ENCODE data around the gene PLEKHA5. TPM values are rescaled to one million over a fixed set of nuclear protein-coding genes. Genes with fewer than 3 reads are reported as not detected.
"Not testable (repeated sequence)": the region's sequence is repeated elsewhere in the genome, so short reads cannot be mapped to it uniquely, and the experiment has no call there.

PLEKHA5 gene
- total RNA-seq, 1 donor, result 82.2 TPM

DNA sequence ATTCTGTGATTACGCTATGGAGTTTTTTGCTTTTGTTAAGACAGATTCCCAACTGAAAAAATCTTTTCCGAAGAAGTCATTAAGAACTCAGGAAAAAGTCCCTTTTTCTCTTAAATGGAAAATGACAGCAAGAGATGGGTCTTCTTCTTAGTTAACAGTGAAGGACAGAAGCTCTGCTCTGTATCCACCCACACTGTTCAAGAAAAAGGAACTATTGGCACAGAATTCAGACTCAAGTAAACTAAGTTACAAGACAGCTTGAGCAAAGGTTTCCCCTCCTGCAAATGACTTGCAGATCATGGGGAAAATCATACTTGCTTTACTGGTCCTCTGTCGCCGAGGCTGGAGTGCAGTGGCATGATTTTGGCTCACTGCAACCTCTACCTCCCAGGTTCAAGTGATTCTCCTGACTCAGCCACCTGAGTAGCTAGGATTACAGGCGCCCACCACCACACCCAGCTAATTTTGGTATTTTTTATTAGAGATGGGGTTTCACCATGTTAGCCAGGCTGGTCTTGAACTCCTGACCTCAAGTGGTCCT is 172.6 kb downstream of the PLEKHA5 start:
- Histone ChIP-seq H3K4me2 (ENCODE audit: insufficient read depth, low read length) (no peak overlapping the region), H3K27me3 (ENCODE audit: insufficient read depth, low read length) (no peaks in the 10 kb centered on the region), H4K20me1 (ENCODE audit: insufficient read depth, low read length) (no peaks in the 10 kb centered on the region), H3K4me3 (ENCODE audit: insufficient read depth, low read length) (no peak overlapping the region), H3K79me2 (ENCODE audit: insufficient read depth, low read length) (no peaks in the 10 kb centered on the region), H3K4me1 (ENCODE audit: insufficient read depth, low read length) (peaks cover 11% of the 10 kb centered on the region), H3K27ac (ENCODE audit: low read depth, low read length) (no peak overlapping the region), H3K9me3 (ENCODE audit: low read depth, low read length) (no peaks in the 10 kb centered on the region), H3K36me3 (ENCODE audit: insufficient read depth, low read length) (no peaks in the 10 kb centered on the region), H2AFZ (ENCODE audit: low read length) (no peak overlapping the region)
- peak; percentile 68 for DNase-seq (ENCODE audit: insufficient read length, low spot score, missing footprints)
- TF ChIP-seq, protein P1, sequence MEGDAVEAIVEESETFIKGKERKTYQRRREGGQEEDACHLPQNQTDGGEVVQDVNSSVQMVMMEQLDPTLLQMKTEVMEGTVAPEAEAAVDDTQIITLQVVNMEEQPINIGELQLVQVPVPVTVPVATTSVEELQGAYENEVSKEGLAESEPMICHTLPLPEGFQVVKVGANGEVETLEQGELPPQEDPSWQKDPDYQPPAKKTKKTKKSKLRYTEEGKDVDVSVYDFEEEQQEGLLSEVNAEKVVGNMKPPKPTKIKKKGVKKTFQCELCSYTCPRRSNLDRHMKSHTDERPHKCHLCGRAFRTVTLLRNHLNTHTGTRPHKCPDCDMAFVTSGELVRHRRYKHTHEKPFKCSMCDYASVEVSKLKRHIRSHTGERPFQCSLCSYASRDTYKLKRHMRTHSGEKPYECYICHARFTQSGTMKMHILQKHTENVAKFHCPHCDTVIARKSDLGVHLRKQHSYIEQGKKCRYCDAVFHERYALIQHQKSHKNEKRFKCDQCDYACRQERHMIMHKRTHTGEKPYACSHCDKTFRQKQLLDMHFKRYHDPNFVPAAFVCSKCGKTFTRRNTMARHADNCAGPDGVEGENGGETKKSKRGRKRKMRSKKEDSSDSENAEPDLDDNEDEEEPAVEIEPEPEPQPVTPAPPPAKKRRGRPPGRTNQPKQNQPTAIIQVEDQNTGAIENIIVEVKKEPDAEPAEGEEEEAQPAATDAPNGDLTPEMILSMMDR (IDR thresholded peaks at IDR 0.05; ENCODE audit: extremely low read depth, low read depth, low read length), result no peak

DNA sequence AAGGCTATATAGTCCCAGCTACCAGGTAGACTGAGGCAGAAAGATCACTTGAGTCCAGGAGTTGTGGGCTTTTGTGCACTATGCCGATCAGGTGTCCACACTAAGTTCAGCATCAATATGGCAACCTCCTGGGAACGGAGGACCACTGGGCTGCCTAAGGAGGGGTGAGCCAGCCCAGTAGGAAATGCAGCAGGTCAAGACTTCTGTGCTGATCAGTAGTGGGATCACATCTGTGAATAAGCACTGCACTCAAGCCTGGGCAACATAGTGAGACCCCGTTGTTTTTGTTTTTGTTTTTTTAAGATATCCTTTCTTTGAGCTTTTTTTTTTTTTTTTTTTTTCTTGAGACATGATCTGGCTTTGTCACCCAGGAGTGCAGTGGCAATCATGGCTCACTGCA is 174.0 kb downstream of the PLEKHA5 start:
- TF ChIP-seq, protein P1 (IDR thresholded peaks at IDR 0.05; ENCODE audit: extremely low read depth, low read depth, low read length), result no peak
- H3K27ac ChIP-seq (ENCODE audit: low read depth, low read length), result no peak overlapping the region
- H3K27me3 ChIP-seq (ENCODE audit: insufficient read depth, low read length), result no peaks in the 10 kb centered on the region
- H2AFZ ChIP-seq (ENCODE audit: low read length), result no peak overlapping the region
- DNase-seq (ENCODE audit: insufficient read length, low spot score, missing footprints), result no peak
- no peaks in the 10 kb centered on the region for H3K79me2 ChIP-seq (ENCODE audit: insufficient read depth, low read length)
- H3K4me1 ChIP-seq (ENCODE audit: insufficient read depth, low read length), result peaks cover 11% of the 10 kb centered on the region
- no peak overlapping the region for H3K4me2 ChIP-seq (ENCODE audit: insufficient read depth, low read length)
- no peaks in the 10 kb centered on the region for H4K20me1 ChIP-seq (ENCODE audit: insufficient read depth, low read length)
- H3K36me3 ChIP-seq (ENCODE audit: insufficient read depth, low read length), result no peaks in the 10 kb centered on the region
- no peak overlapping the region for H3K4me3 ChIP-seq (ENCODE audit: insufficient read depth, low read length)
- no peaks in the 10 kb centered on the region for H3K9me3 ChIP-seq (ENCODE audit: low read depth, low read length)

- TF ChIP-seq, protein P1 (IDR thresholded peaks at IDR 0.05; ENCODE audit: extremely low read depth, low read depth, low read length), result no peak
- peaks cover 6% of the 10 kb centered on the region for H3K4me1 ChIP-seq (ENCODE audit: insufficient read depth, low read length)
- no peaks in the 10 kb centered on the region for H3K9me3 ChIP-seq (ENCODE audit: low read depth, low read length)
- no peak overlapping the region for H2AFZ ChIP-seq (ENCODE audit: low read length)
- no peak for DNase-seq (ENCODE audit: insufficient read length, low spot score, missing footprints)
- no peaks in the 10 kb centered on the region for H4K20me1 ChIP-seq (ENCODE audit: insufficient read depth, low read length)
- H3K27me3 ChIP-seq (ENCODE audit: insufficient read depth, low read length), result no peaks in the 10 kb centered on the region
- no peak overlapping the region for H3K4me2 ChIP-seq (ENCODE audit: insufficient read depth, low read length)
- no peak overlapping the region for H3K4me3 ChIP-seq (ENCODE audit: insufficient read depth, low read length)
- no peaks in the 10 kb centered on the region for H3K36me3 ChIP-seq (ENCODE audit: insufficient read depth, low read length)
- no peak overlapping the region for H3K27ac ChIP-seq (ENCODE audit: low read depth, low read length)
- no peaks in the 10 kb centered on the region for H3K79me2 ChIP-seq (ENCODE audit: insufficient read depth, low read length)
These were observed 174.7 kb downstream of the PLEKHA5 start for GRCh38 chr12:19304149-19304750.

- not testable (repeated sequence) for H3K79me2 ChIP-seq (ENCODE audit: insufficient read depth, low read length); H3K4me3 ChIP-seq (ENCODE audit: insufficient read depth, low read length); H3K9me3 ChIP-seq (ENCODE audit: low read depth, low read length); H2AFZ ChIP-seq (ENCODE audit: low read length); H3K27ac ChIP-seq (ENCODE audit: low read depth, low read length); H3K27me3 ChIP-seq (ENCODE audit: insufficient read depth, low read length); H4K20me1 ChIP-seq (ENCODE audit: insufficient read depth, low read length); H3K36me3 ChIP-seq (ENCODE audit: insufficient read depth, low read length); H3K4me1 ChIP-seq (ENCODE audit: insufficient read depth, low read length); H3K4me2 ChIP-seq (ENCODE audit: insufficient read depth, low read length); DNase-seq (ENCODE audit: insufficient read length, low spot score, missing footprints)
These were observed 176.1 kb downstream of the PLEKHA5 start for GRCh38 chr12:19305621-19306020.
